Upper lobe of left lung (tissue), 4 donors: ENCODE data around the gene KLF2.

ENCODE experiments used
- POLR2A ChIP-seq, 4 donors: fragments of 450-650 bp; IDR thresholded peaks; one replicate each; pipeline ENCODE4 v1.5.1; 2016 to 2017; ENCODE audit warnings: antibody characterized with exemption in 4 of 4, mild to moderate bottlenecking in 2 of 4
- TF ChIP-seq, protein P1 (sequence below), 6 experiments: fragments of 450-650 bp in 4 of 6; fragments of 200-600 bp in 2 of 6; sonication (generic) in 2 of 6; IDR thresholded peaks; one replicate each; pipeline ENCODE4 v1.5.1; 2016 to 2019; ENCODE audit warnings: antibody characterized with exemption in 6 of 6

DNA sequence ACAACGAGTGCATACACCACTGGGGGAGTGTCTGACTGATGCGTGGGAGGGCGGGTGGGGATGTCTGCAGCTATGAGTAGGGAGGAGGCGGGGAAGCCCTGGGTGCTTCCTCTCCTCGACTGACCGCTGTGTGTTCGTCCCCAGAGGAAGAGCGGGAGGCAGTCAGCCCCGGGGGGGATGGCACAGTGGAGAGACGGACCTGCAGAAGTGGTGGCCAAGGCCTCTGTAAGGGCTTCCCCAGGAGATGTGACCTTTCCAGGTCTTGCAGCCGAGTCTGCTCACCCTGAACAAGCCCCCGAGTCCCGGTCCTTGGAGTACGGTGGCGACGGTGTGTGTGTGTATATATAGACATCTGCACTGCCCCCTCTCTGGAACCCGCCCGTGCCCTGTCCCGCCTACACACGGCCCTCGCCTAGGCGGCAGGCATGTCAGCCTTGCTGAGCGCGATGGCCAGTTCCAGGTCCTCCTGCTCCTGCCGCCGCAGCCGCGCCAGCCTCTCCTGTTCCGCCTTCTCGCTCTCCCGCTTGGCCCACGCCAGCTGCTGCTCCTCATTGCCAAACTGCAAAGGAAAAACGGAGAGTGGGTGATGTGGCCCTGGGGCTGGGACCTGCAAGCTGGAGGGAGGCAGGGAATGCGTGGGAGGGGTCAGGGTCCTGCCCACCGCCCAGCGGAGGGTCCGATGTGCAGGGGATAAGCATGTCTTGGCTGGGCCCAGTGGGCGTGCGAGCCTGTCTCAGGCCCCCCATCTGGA is 30.8 kb downstream of the KLF2 start:
- TF ChIP-seq POLR2A (IDR thresholded peaks at IDR 0.05): no peak
- TF ChIP-seq, protein P1, sequence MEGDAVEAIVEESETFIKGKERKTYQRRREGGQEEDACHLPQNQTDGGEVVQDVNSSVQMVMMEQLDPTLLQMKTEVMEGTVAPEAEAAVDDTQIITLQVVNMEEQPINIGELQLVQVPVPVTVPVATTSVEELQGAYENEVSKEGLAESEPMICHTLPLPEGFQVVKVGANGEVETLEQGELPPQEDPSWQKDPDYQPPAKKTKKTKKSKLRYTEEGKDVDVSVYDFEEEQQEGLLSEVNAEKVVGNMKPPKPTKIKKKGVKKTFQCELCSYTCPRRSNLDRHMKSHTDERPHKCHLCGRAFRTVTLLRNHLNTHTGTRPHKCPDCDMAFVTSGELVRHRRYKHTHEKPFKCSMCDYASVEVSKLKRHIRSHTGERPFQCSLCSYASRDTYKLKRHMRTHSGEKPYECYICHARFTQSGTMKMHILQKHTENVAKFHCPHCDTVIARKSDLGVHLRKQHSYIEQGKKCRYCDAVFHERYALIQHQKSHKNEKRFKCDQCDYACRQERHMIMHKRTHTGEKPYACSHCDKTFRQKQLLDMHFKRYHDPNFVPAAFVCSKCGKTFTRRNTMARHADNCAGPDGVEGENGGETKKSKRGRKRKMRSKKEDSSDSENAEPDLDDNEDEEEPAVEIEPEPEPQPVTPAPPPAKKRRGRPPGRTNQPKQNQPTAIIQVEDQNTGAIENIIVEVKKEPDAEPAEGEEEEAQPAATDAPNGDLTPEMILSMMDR (IDR thresholded peaks at IDR 0.05): no peak
